CD4-positive, CD25-positive, alpha-beta regulatory T cell (primary cell): Measurements from ENCODE around the gene KRTAP1-5. TPM values are rescaled to one million over a fixed set of nuclear protein-coding genes. Genes with fewer than 3 reads are reported as not detected.

Experiments
- ATAC-seq, 2 donors: fragments of 150-1000 bp; cut with Tn5 transposase; one replicate each; pipeline ENCODE4 v1.10.0; 2021; ENCODE audit warnings: low read depth in 2 of 2, moderate number of reproducible peaks in 2 of 2, moderate library complexity in 1 of 2
- DNase-seq, 3 donors: peaks; one replicate each; pipeline versions ENCODE4 v3.0.0 to v3.0.0-alpha.2; 2012 to 2022; ENCODE audit warnings: mixed read lengths in 1 of 3
- H3K27ac ChIP-seq: one replicate; pipeline ENCODE4 v1.7.0; 2013; ENCODE audit warnings: mild to moderate bottlenecking, low read length; ENCODE audit not compliant: insufficient read depth, poor library complexity, severe bottlenecking
- H3K27me3 ChIP-seq: one replicate; pipeline ENCODE4 v1.7.0; 2013; ENCODE audit warnings: low read length; ENCODE audit not compliant: control insufficient read depth, insufficient read depth
- H3K36me3 ChIP-seq: one replicate; pipeline ENCODE4 v1.7.0; 2013; ENCODE audit warnings: mild to moderate bottlenecking, low read length, moderate library complexity; ENCODE audit not compliant: control insufficient read depth, insufficient read depth
- H3K4me1 ChIP-seq: 2 replicates; pipeline ENCODE4 v1.7.0; 2013; ENCODE audit warnings: mild to moderate bottlenecking, low read length; ENCODE audit not compliant: insufficient read depth, control insufficient read depth, poor library complexity, severe bottlenecking
- H3K4me3 ChIP-seq: one replicate; pipeline ENCODE4 v1.7.0; 2013; ENCODE audit warnings: low read depth, mild to moderate bottlenecking, low read length, moderate library complexity
- H3K9me3 ChIP-seq, 2 experiments: 1 replicate in 1 of 2; 2 replicates in 1 of 2; pipeline ENCODE4 v1.7.0; 2013; ENCODE audit warnings: low read length in 2 of 2, mild to moderate bottlenecking in 1 of 2, moderate library complexity in 1 of 2; ENCODE audit not compliant: control insufficient read depth in 2 of 2
- H3K27ac Mint-ChIP-seq, 3 donors: one replicate each; pipeline ENCODE4 v1.8.0; 2020 to 2022; ENCODE audit warnings: mild to moderate bottlenecking in 3 of 3, mixed read lengths in 3 of 3, moderate library complexity in 2 of 3
- H3K27me3 Mint-ChIP-seq: one replicate; pipeline ENCODE4 v1.8.0; 2022; ENCODE audit warnings: mild to moderate bottlenecking, mixed read lengths
- H3K36me3 Mint-ChIP-seq: one replicate; pipeline ENCODE4 v1.8.0; 2020; ENCODE audit warnings: mixed read lengths
- H3K4me1 Mint-ChIP-seq, 4 donors: one replicate each; pipeline ENCODE4 v1.8.0; 2020 to 2022; ENCODE audit warnings: mixed read lengths in 4 of 4, mild to moderate bottlenecking in 1 of 4
- H3K4me3 Mint-ChIP-seq, 4 donors: one replicate each; pipeline ENCODE4 v1.8.0; 2020 to 2022; ENCODE audit warnings: mild to moderate bottlenecking in 4 of 4, mixed read lengths in 4 of 4, moderate library complexity in 3 of 4
- H3K9me3 Mint-ChIP-seq, 7 donors: one replicate each; pipeline ENCODE4 v1.8.0; 2020 to 2022; ENCODE audit warnings: mixed read lengths in 7 of 7, mild to moderate bottlenecking in 3 of 7, moderate library complexity in 2 of 7
- polyA plus RNA-seq, 4 donors: library from polyadenylated mRNA; unstranded; fragments of 300-500 nt; fragmentation: Illumina TruSeq; gene quantifications; one replicate each; pipeline ENCODE4 v1.2.3, GENCODE V29; 2021
- total RNA-seq: library from RNA; stranded (reverse); gene quantifications from one replicate; pipeline ENCODE4 v1.2.3, GENCODE V29; 2022

The KRTAP1-5 gene
- total and polyA plus RNA-seq, 5 donors from 2014 or later: not detected

GRCh38 chr17:40981115-40981514, 45.9 kb downstream of the KRTAP1-5 start:
- H3K4me3 ChIP-seq: no peak overlapping the region
- ATAC-seq: no peak

GRCh38 chr17:40980596-40980995, 46.4 kb downstream of the KRTAP1-5 start:
- no peaks in the 10 kb centered on the region for H3K36me3 Mint-ChIP-seq
- H3K4me1 Mint-ChIP-seq: no peaks in the 10 kb centered on the region
- Histone ChIP-seq H3K4me1 (no peaks in the 10 kb centered on the region), H3K4me3 (no peak overlapping the region), H3K27me3 (peaks cover 5% of the 10 kb centered on the region), H3K27ac (no peak overlapping the region), H3K36me3 (no peaks in the 10 kb centered on the region), H3K9me3 (no peaks in the 10 kb centered on the region)
- H3K27me3 Mint-ChIP-seq: peaks cover 6% of the 10 kb centered on the region
- H3K4me3 Mint-ChIP-seq: no peak overlapping the region
- no peak overlapping the region for H3K27ac Mint-ChIP-seq
- ATAC-seq (no peak), DNase-seq (no peak)
- H3K9me3 Mint-ChIP-seq: no peaks in the 10 kb centered on the region

More at GRCh38 chr17:40981115-40981514, 45.9 kb downstream of the KRTAP1-5 start:
- no peaks in the 10 kb centered on the region for H3K9me3 ChIP-seq
- H3K27me3 ChIP-seq: peaks cover 4% of the 10 kb centered on the region
- no peaks in the 10 kb centered on the region for H3K36me3 ChIP-seq
- no peak overlapping the region for H3K4me3 Mint-ChIP-seq
- no peaks in the 10 kb centered on the region for H3K9me3 Mint-ChIP-seq
- H3K4me1 ChIP-seq: no peaks in the 10 kb centered on the region
- DNase-seq: no peak
- no peaks in the 10 kb centered on the region for H3K4me1 Mint-ChIP-seq
- no peak overlapping the region for H3K27ac Mint-ChIP-seq
- H3K27me3 Mint-ChIP-seq: peaks cover 5% of the 10 kb centered on the region
- no peak overlapping the region for H3K27ac ChIP-seq
- H3K36me3 Mint-ChIP-seq: no peaks in the 10 kb centered on the region

- H3K36me3 Mint-ChIP-seq: no peaks in the 10 kb centered on the region
- H3K9me3 Mint-ChIP-seq: no peaks in the 10 kb centered on the region
- DNase-seq: no peak
- peaks cover 10% of the 10 kb centered on the region for H3K27me3 Mint-ChIP-seq
- no peak for ATAC-seq
- no peak overlapping the region for H3K4me3 Mint-ChIP-seq
- H3K27me3 ChIP-seq: peaks cover 5% of the 10 kb centered on the region
- no peaks in the 10 kb centered on the region for H3K36me3 ChIP-seq
- no peaks in the 10 kb centered on the region for H3K4me1 ChIP-seq
- H3K4me1 Mint-ChIP-seq: no peaks in the 10 kb centered on the region
- H3K27ac ChIP-seq: no peak overlapping the region
- H3K27ac Mint-ChIP-seq: no peak overlapping the region
- no peaks in the 10 kb centered on the region for H3K9me3 ChIP-seq
- no peak overlapping the region for H3K4me3 ChIP-seq
These were observed 46.9 kb downstream of the KRTAP1-5 start for GRCh38 chr17:40980117-40980516.

- no peaks in the 10 kb centered on the region for H3K9me3 Mint-ChIP-seq
- H3K27me3 Mint-ChIP-seq: peaks cover 18% of the 10 kb centered on the region
- no peak for DNase-seq
These were observed 48.3 kb downstream of the KRTAP1-5 start for GRCh38 chr17:40978575-40979151.

More at GRCh38 chr17:40978575-40979151, 48.3 kb downstream of the KRTAP1-5 start:
- Mint-ChIP-seq H3K4me3 (no peak overlapping the region), H3K4me1 (no peaks in the 10 kb centered on the region), H3K27ac (no peak overlapping the region), H3K36me3 (no peaks in the 10 kb centered on the region)
- H3K36me3 ChIP-seq: no peaks in the 10 kb centered on the region
- H3K4me1 ChIP-seq: no peaks in the 10 kb centered on the region
- no peaks in the 10 kb centered on the region for H3K9me3 ChIP-seq
- H3K27me3 ChIP-seq: peaks cover 5% of the 10 kb centered on the region
- no peak overlapping the region for H3K27ac ChIP-seq
- H3K4me3 ChIP-seq: no peak overlapping the region
- ATAC-seq: no peak

Other genes with a start within 250 kb of the KRTAP1-5 start
Only the 30 nearest of the 38 such genes appear.
- 28.1 TPM for gene KRT10, start 204.6 kb downstream of the KRTAP1-5 start, total RNA-seq
- 100 to 1,000 TPM; 125 to 172 (median 148) TPM for gene KRT10, start 204.6 kb downstream of the KRTAP1-5 start, polyA plus RNA-seq
- gene KRT12, start 160.0 kb downstream of the KRTAP1-5 start, total RNA-seq: not detected
- gene KRT12, start 160.0 kb downstream of the KRTAP1-5 start, polyA plus RNA-seq: not detected
- gene KRT20, start 142.0 kb downstream of the KRTAP1-5 start, total RNA-seq: not detected
- not detected for gene KRT20, start 142.0 kb downstream of the KRTAP1-5 start, polyA plus RNA-seq
- not detected for gene KRT23, start 89.6 kb downstream of the KRTAP1-5 start, total RNA-seq
- gene KRT23, start 89.6 kb downstream of the KRTAP1-5 start, polyA plus RNA-seq: not detected
- gene KRT39, start 60.3 kb downstream of the KRTAP1-5 start, total RNA-seq: not detected
- gene KRT39, start 60.3 kb downstream of the KRTAP1-5 start, polyA plus RNA-seq: not detected
- not detected for gene KRT40, start 42.9 kb downstream of the KRTAP1-5 start, total RNA-seq
- not detected for gene KRT40, start 42.9 kb downstream of the KRTAP1-5 start, polyA plus RNA-seq
- not detected for gene KRTAP3-3, start 33.0 kb downstream of the KRTAP1-5 start, total RNA-seq
- not detected for gene KRTAP3-3, start 33.0 kb downstream of the KRTAP1-5 start, polyA plus RNA-seq
- not detected for gene KRTAP3-2, start 27.3 kb downstream of the KRTAP1-5 start, total RNA-seq
- not detected for gene KRTAP3-2, start 27.3 kb downstream of the KRTAP1-5 start, polyA plus RNA-seq
- gene KRTAP3-1, start 18.1 kb downstream of the KRTAP1-5 start, total RNA-seq: not detected
- gene KRTAP3-1, start 18.1 kb downstream of the KRTAP1-5 start, polyA plus RNA-seq: not detected
- gene KRTAP1-4, start 3.0 kb upstream of the KRTAP1-5 start, total RNA-seq: not detected
- gene KRTAP1-4, start 3.0 kb upstream of the KRTAP1-5 start, polyA plus RNA-seq: not detected
- not detected for gene KRTAP1-3, start 7.7 kb upstream of the KRTAP1-5 start, total RNA-seq
- gene KRTAP1-3, start 7.7 kb upstream of the KRTAP1-5 start, polyA plus RNA-seq: not detected
- gene KRTAP1-1, start 14.2 kb upstream of the KRTAP1-5 start, total RNA-seq: not detected
- not detected for gene KRTAP1-1, start 14.2 kb upstream of the KRTAP1-5 start, polyA plus RNA-seq
- not detected for gene KRTAP2-1, start 20.1 kb upstream of the KRTAP1-5 start, total RNA-seq
- gene KRTAP2-1, start 20.1 kb upstream of the KRTAP1-5 start, polyA plus RNA-seq: not detected
- not detected for gene KRTAP2-2, start 28.0 kb upstream of the KRTAP1-5 start, total RNA-seq
- not detected for gene KRTAP2-2, start 28.0 kb upstream of the KRTAP1-5 start, polyA plus RNA-seq
- gene KRTAP2-3, start 32.9 kb upstream of the KRTAP1-5 start, total RNA-seq: not detected
- gene KRTAP2-3, start 32.9 kb upstream of the KRTAP1-5 start, polyA plus RNA-seq: not detected
- not detected for gene KRTAP2-4, start 38.7 kb upstream of the KRTAP1-5 start, total RNA-seq
- gene KRTAP2-4, start 38.7 kb upstream of the KRTAP1-5 start, polyA plus RNA-seq: not detected
- not detected for gene KRTAP4-7, start 56.9 kb upstream of the KRTAP1-5 start, total RNA-seq
- not detected for gene KRTAP4-7, start 56.9 kb upstream of the KRTAP1-5 start, polyA plus RNA-seq
- not detected for gene KRTAP4-8, start 70.9 kb upstream of the KRTAP1-5 start, total RNA-seq
- not detected for gene KRTAP4-8, start 70.9 kb upstream of the KRTAP1-5 start, polyA plus RNA-seq
- gene KRTAP4-16, start 75.0 kb upstream of the KRTAP1-5 start, total RNA-seq: not detected
- not detected for gene KRTAP4-16, start 75.0 kb upstream of the KRTAP1-5 start, polyA plus RNA-seq
- not detected for gene KRTAP4-9, start 78.2 kb upstream of the KRTAP1-5 start, total RNA-seq
- not detected for gene KRTAP4-9, start 78.2 kb upstream of the KRTAP1-5 start, polyA plus RNA-seq
- gene KRTAP4-11, start 91.2 kb upstream of the KRTAP1-5 start, total RNA-seq: not detected
- gene KRTAP4-11, start 91.2 kb upstream of the KRTAP1-5 start, polyA plus RNA-seq: not detected
- not detected for gene KRTAP4-12, start 97.0 kb upstream of the KRTAP1-5 start, total RNA-seq
- not detected for gene KRTAP4-12, start 97.0 kb upstream of the KRTAP1-5 start, polyA plus RNA-seq
- gene KRTAP4-6, start 113.3 kb upstream of the KRTAP1-5 start, total RNA-seq: not detected
- not detected for gene KRTAP4-6, start 113.3 kb upstream of the KRTAP1-5 start, polyA plus RNA-seq
- not detected for gene KRTAP4-5, start 122.6 kb upstream of the KRTAP1-5 start, total RNA-seq
- gene KRTAP4-5, start 122.6 kb upstream of the KRTAP1-5 start, polyA plus RNA-seq: not detected
- not detected for gene KRTAP4-4, start 133.5 kb upstream of the KRTAP1-5 start, total RNA-seq
- not detected for gene KRTAP4-4, start 133.5 kb upstream of the KRTAP1-5 start, polyA plus RNA-seq
- not detected for gene KRTAP4-3, start 141.0 kb upstream of the KRTAP1-5 start, total RNA-seq
- gene KRTAP4-3, start 141.0 kb upstream of the KRTAP1-5 start, polyA plus RNA-seq: not detected
- not detected for gene KRTAP4-2, start 151.0 kb upstream of the KRTAP1-5 start, total RNA-seq
- not detected for gene KRTAP4-2, start 151.0 kb upstream of the KRTAP1-5 start, polyA plus RNA-seq
- not detected for gene KRTAP4-1, start 157.7 kb upstream of the KRTAP1-5 start, total RNA-seq
- gene KRTAP4-1, start 157.7 kb upstream of the KRTAP1-5 start, polyA plus RNA-seq: not detected
- not detected for gene KRTAP9-1, start 162.7 kb upstream of the KRTAP1-5 start, total RNA-seq
- not detected for gene KRTAP9-1, start 162.7 kb upstream of the KRTAP1-5 start, polyA plus RNA-seq
- not detected for gene KRTAP9-2, start 199.4 kb upstream of the KRTAP1-5 start, total RNA-seq
- not detected for gene KRTAP9-2, start 199.4 kb upstream of the KRTAP1-5 start, polyA plus RNA-seq